ENCODE results near the gene TSPAN18.

TSPAN18 gene

DNA sequence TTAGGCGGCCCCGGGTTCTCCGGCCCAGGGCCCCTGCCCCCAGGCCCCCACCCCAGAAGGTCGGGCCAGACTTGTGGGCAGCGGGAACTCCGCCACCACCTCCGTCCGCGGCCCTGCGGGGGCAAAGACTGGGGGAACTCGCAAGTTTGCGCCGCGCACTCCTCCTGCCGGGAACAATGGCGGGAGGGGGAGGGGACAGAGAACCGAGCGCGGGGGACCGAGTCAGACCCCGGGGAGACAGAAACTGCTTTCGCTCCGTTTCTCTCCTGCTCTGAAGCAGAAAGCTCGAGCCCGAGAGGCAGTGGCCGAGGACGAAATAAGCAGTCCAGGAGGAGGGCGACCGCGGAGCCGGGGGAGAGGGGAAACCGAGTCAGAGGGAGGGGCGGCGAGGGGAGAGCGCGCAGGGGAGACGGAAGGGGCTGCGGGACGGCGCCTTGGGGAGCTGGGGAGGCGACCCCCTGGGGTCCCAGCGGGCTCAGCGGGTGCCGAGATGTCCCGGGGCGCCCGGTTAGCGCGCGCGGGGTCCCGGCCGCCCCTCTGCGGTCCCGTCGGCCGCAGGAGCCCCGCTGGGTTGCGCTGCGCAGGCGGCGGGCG lies 223.4 kb downstream of the TSPAN18 start:
- peak; percentile 26 for DNase-seq

DNA sequence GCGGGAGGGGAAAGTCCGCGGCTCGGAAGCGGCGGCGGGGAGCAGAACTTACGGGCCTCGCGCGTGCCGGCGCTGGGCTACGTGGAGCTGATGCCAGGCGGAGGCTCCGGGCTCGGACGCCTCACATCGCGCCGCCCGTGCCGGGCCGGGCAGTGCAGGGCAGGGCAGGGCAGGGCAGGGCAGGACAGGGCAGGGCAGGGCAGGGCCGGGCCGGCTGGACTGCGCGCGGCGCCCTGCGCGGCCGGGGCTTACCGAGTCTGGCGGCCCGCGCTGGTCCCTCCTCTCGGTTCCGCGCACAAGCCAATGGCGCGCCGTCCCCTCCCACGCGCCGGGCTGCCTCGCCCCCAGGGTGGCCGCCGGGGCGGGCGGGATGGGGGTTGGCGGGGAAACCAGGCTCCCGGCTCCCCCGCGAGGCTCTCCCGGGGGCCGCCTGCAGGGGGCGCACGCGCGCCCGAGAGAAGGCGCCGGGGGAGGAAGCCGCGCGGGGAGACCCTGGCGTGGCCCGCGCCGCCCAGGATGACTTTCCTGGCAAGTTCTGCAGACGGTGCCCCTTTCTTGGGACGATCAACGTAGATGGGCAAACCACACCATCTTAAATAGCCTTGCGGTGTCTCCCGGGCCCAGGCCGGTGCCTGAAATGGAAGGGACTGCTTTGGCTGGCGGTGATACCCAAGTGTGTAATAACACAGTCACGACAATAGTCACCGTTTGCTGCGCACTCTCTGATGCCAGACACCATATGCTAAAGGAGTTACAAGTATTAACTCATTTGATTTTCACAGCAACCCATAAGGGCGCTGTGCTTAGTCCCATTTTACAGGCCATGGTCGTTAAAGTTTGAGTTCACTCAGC lies 224.1 kb downstream of the TSPAN18 start, which contains the start of gene TP53I11:
TP53I11 (minus strand) TSS at position 259 of the 852 bp plus-strand sequence. CDS start 12,548 bp downstream, outside the sequence.
- DNase-seq = peak; percentile 74

DNA sequence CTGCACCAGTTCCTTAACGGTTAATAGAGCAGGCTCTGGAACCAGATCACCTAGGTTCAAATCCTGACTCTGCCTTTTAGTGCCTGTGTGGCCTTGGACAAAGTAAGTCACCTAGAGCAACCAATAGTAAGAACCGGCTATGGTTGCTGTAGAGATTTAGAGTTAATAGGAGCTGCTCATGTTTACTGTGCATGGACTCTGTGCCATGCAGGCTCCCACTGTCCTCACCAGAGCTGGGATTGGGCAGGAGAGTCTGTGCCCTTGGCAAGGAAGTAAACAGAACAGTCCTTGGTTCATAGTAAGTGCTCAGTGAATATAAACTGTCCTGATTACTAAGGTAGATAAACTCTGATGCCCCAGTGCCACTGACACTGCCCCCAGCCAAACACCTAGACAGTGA lies 225.3 kb downstream of the TSPAN18 start:
- no peak for DNase-seq

DNA sequence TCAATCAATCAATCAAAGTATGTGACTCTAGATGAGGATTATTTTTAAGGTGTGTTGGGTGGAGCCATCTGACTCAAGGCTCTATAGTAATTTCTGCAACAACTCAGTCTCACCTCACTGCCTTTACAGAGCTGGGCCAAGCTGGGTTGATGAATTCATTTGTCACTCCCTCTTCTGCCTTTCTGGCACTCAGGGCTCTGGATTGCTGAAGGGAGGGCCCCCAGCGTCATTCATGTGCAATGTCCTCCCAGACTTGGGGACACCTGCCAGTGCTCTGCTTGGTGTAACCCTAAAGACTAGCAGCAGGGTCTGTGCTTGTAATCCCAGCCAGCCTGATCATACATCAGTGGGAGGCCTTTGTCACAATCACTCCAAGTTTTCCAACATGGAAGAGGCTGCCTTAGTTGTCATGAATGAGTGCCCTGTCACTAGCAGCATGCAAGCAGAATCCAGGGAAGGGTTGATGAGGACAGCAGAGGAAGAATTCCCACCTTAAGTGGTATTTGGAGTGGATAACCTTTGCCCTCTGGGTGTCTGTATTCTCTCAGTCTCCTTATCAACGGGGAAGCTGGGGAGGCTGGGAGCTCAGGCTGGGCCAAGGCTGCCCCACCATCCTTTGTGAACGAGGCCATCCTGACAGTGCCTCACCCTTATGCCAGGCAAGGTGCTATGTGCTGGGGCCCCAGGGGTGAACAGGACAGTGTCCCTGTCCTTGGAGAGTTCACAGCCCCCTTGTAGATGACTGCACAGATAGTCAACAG lies 225.9 kb downstream of the TSPAN18 start:
- no peak for DNase-seq

DNA sequence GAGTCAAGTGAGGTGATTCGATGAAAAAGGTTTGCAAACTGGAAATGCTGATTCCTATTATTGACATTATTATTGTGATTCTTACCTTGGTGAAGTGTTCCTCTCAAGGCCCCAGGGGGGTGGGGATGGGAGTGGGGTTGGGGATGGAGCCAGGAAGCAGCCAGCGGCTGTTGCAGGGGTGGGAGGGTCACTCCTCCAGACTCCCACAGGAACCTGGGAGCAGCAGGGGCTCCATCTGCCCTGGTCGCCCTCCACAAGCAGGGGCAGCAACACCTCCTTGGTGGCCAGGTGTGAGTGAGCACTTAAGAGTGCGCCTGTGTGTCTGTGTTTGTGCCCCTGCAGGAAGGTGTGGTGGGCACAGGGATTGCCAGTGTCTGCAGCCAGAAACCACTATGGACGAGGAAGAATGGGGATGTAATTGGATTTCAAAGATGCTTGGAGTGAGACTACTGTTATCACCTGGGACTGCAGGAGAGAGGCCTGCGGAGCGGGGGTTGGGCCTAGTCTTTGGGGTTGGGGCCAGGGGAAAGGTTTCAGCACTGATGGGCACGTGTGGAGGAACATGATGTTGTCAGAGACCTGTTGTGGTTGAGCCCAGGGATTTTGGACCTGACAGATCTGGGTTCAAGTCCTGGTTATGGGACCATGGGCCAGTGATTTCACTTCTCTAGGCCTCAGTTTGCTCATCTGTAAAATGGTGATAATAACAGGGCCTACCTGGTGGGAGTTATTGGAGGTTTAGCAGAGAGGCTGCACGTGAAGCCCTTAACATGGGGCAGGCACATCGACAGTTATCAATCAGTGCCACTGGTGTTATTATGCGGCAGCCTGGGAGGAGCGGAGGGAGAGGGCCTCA lies 227.5 kb downstream of the TSPAN18 start:
- DNase-seq = no peak

DNA sequence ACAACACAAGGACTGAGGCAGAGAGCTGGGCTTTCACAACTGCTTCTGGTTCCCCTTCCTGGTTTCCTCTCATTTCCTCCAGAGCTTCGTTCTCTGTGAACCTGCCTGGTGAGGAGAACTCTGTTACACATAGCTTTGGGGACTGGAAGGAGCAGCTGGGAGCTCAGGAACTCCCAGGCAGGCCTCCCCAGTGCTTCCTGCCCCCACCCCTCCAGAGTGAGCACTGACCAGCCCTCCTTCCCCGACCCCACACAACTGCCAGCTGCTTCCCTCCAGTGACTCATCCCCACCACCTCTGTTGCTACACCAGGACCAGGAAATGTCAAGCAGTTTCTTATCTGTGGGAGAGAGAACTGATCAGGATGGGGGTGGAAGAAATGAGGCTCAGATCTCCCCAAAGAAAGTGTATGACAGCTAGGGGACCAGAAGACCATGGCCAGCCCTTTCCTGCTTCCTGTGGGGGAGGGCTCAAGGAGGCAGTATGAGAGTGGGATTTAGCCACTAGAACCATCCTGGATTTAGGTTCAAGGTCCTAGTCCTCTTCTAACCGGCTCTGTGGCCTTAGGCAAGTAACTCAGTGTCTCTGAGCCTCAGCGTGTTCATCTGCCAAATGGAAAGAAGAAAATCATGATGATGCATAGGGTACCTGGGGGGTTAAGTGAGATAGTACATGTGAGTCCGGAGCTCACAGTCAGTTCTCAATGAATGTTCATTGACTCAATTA lies 228.4 kb downstream of the TSPAN18 start:
- no peak for DNase-seq

DNA sequence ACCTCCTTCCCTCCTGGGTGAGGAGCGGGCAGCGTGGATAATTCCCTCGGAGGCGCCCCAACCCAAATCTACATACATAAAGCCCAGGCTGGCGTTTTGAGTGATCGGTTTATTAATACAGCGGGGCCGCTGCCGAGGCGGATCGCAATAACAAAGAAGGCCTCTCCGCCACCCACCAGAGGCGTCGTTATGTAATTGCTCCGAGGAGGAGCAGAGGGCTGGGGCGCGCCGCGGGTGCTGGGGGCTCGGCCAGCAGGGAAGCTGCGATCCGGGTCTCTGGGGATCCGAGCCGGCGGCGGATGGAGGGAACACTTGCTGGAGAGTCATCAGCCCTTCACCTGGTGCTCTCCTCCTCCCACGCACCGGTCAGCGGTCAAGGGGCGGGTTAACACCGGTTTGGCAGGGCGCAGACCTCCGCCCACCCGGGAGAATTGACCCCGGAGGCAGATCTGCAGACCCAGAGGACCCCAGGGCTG lies 230.3 kb downstream of the TSPAN18 start:
- no peak for DNase-seq

DNA sequence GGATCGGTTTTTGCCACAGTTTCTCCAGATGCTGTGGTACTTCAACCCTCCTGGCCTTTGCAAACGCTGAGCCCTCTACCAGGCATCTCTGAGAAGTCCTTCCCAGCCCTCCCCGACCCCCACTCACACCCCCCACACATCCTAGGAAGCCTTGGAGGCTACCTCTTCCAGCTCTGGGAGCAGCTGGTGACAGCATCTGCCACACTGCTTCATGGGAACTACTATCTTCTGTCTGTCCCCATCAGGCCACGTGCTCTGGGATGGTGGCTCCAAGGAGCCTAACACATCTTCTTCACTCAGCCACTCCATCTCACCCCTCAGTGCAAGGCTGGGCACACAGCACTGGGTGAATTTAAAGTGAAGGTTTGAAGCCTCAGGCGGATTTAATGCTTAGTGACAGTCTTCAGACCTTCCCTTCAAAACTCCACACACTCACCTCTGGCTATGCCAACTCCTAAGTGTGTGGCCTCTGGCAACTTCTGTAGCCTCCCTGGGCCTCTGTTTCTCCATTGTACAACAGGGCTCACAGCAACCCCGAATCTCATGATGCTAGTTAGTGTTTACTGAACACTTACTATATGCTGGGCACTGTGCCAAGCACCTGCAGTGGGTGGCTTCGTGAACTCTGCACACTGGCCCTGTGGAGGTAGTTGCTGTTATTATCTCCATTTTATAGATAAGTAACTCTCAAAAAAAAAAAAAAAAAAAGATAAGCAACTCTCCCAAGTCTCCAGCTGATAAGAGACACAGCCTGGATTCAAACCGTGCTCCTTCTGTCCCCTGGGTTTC lies 231.2 kb downstream of the TSPAN18 start:
- no peak for DNase-seq

DNA sequence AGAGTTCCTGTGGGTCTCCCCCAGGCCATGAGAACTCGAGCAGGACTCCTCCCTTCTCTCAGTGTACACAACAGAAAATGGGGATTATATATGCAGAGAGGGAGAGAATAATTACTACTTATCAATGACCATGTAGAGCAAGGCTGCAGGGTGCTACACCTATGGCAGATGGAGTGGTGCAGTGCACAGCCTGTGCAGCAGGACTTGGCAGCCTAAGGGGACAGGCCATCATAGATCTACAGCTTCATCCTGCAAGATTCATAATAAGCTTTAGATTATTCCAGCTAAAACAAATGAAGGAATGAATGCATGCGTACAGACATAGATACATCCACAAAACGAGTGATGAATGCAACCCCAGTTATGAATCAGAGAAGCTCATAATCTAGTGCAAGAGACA lies 232.3 kb downstream of the TSPAN18 start:
- no peak for DNase-seq

DNA sequence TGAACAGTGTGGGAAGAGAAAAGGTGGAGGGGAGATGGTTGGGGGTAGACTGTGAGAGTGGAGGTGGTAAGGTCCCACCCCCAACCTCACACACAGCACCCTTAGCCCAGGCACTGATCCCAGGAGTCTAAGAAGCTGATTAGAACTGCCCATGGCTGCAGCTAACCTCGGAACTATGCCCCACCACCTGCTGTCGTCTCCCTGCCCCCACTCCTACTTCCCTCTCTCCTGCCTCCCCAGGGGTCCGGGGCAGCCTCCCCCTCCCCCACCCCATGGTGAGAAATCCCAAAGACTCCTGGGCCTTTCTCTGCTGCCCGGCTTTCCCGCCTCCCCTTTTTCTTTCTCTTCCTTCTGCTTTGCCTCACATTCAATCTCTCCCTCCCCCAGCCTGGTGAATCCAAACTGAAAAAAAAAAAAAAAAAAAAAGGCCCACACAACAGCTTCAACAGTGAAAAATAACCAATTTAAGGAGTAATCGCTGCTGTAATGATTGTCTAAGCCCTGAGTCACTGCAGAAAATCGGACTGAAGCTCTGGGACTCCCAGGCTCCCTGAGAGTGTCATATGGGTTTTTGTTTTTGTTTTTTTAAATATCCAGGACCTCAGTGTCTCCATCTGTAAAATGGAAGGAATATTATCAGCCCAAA lies 233.6 kb downstream of the TSPAN18 start:
- no peak for DNase-seq

DNA sequence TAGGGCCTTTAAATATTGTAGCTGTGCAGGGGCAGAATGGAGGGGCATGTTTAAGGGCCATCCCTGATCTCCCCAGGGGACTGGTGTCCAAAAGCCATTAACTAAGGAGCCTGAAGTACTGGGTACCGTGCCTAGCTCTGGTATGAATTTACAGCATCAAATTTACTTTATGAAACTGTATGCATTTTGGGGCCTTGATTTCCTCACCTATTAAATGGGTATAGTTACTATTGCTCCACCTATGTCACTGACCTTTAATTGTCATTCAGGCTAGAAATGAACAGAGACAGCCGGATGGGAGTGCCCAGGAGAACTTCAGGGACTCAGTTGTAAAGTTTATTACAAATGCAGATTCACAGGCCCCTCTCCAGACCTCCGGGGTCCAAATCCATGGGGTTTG lies 235.7 kb downstream of the TSPAN18 start:
- DNase-seq = no peak

DNA sequence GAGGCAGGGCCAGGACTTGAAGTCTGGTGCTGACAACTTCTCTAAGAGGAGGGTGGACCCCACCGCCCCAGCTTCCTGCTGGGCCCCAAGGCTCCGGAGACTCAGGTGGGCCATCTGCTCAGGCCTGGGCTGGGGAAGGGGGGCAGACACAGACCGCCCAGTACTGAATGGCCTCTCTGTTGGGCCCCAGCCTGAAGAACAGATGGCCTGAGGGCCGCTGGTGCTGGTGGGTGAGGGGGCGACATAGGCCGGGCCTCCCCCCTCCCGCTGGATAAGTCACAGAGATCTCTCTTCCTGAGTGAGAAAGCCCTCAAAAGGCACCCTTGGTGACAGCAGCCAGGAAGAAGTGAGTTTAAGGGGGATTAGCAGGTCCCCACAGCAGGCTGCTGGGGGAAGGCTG lies 236.4 kb downstream of the TSPAN18 start:
- DNase-seq = no peak

DNA sequence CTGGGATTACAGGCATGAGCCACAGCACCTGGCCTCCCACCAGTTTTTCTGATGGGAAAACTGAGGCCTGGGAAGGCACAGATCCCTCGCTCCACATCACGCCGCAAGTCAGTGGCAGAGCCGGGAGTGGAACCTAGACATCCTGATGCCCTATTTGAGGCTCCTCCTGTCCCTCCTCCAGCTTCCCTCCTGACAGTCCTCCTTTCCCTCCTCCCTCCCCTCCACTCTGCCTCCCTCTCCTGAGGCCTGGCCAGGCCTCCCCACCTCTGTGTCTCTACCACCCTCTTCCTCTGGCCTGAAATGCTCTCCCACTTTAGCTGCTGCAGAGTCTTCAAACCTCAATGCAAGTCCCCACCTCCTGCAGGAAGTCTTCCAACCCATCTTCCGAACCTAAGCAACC lies 237.2 kb downstream of the TSPAN18 start:
- DNase-seq = no peak

DNA sequence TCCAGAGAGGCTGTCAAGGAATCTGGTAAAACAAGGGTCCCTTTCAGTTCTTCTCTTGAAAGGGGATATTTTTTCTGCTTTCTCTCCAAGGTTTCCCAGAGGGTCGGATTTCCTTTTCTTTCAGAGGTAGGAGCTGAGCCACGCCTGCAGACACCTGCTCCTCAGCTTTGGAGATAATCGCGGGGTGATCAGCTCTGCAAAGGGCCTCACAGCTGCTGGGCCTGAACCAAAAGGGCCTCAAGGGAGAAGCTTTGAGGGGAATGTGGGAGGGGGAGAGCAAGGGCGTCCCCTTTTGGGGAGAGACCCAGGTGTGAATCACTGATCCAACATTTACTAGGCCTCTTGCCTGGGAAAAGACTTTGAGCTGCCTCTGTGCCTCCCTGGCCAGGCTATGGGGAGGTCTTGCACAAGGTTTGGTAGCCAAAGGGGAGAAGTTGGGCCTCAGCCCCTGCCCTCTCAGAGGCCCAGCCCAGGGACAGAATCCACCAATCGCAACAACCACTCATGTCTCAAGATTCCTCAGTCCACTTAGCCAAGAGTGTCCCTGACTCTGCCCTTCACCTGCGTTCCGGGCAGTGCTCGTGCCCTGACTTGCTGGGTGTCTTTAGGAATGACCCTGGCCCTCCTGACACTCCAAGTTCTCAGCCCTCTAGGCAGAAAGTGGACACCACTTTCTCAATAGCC lies 237.9 kb downstream of the TSPAN18 start:
- no peak for DNase-seq

DNA sequence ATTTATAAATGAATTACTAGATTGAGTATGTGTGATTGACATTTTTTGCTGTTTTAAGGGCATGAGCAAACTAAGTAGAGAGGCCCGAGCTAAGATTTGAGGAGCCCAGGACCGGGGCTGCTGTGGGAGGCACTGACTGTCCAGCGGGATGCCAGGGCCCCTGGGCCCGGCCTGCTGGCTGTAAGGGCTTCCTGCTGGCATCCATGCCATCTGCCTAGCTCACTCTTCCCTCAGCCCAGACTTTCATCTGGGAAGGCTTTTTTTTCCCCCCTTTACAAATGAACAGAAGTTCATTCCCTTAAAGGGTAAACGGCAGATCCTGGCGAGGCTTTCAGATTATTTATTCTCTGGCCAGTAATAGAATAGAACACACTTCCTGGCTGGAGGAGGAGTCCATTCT lies 239.9 kb downstream of the TSPAN18 start:
- DNase-seq = no peak

DNA sequence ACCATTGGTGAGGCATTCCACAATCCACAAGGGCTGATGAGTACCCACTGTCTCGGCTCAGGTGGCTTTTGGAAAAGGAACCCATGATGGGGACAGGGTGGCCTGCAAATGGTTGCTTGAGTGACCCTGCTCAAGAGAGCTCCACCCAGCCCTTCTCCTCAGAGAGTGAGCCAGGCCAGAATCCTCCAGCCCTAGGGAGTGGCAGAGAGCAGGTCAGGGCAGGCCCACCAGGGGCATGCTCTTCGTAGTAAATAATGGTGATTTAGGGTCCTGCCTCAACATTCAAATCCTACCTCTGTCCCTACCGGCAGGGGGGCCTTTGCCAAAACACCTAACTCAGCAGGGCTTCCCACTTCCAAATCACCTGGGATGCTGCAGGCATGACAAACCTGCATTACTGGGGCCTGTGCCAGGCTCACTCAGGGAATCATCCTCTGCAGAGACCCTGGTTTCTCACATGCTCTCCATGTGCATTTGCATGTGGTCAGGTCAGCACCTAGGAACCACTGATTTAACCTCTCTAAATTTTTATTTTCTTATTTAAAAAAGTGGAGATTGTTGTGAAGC lies 241.3 kb downstream of the TSPAN18 start:
- no peak for DNase-seq

DNA sequence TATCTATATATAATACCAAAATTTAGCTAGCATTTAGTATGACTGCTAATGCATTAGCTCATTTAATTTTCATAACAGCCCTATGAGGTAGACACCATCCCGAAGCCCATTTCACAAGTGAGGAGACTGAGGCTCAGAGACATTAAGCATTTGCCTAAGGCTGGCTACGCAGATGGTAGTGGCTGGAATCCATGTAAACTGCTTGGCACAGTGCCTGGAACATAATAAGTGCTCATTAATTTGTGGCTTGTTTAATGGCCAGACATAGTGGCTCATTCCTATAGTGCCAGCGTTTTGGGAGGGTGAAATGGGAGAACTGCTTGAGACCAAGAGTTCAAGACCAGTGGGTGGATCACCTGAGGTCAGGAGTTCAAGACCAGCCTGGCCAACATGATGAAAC lies 241.7 kb downstream of the TSPAN18 start:
- DNase-seq = no peak

DNA sequence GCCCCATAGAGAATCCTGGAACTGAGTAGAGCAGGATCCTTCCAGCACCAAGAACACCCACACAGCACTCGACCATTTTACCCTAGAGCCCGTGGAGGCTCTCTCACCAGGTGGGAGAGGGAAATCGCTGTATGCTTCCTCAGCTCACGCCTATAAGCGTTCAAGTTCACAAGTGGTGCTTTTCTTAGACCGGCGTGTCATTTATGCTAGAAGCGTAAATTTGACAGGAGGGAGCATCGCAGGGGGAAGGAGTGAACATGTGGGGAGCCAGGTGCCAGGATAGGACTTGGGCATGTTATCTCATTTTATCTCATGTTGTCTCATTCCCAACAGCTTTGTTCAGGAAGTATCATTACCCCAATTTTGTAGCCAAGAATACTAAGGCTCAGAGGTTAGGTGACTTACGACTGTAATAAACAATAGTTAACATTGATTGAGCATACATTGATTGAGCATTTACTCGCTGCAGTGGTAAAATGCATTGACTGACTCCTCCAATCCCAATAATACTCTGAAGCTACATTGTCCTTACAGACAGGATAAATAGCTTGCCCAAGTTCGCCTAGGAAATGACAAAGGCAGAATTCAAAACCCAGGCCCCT lies 243.0 kb downstream of the TSPAN18 start:
- DNase-seq = no peak

DNA sequence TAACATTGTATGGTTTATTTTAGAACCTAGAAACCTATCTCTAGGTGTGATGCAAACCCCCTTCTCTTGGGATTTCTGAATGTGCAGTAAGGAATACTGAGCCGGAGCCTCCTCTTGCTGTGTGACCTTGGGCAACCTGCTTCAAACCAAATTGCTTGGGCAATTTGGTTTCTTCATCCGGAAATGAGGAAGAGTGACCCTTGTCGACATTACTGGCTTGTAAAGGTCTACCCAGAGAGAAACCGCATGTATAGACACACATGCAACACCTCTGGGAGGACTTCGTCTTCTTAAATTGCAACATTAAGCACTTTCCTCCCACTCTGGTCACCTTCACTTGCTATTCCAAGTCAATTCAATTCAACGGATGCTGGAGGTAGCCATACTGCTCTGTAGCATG lies 243.5 kb downstream of the TSPAN18 start:
- DNase-seq = no peak
